Neural cell (in vitro differentiated cells): ENCODE data around the gene ARNT2. TPM values are rescaled to one million over a fixed set of nuclear protein-coding genes. Genes with fewer than 3 reads are reported as not detected.

Experiments
- H2AFZ ChIP-seq: fragments of 200-600, 300-800 bp; sonication (generic), shearing (Covaris generic); 2 replicates; pipeline ENCODE4 v1.6.0; 2014; ENCODE audit warnings: low read depth, mild to moderate bottlenecking, antibody characterized with exemption, low read length, moderate library complexity
- H3F3A ChIP-seq: fragments of 200-600 bp; shearing (Covaris generic); 2 replicates; pipeline ENCODE4 v1.6.1; 2016; ENCODE audit warnings: mild to moderate bottlenecking, moderate library complexity, mixed read lengths, antibody characterized with exemption, low read length; ENCODE audit not compliant: insufficient read depth, poor library complexity, severe bottlenecking
- H3K27ac ChIP-seq: fragments of 200-600, 300-800 bp; sonication (generic), shearing (Covaris generic); 2 replicates; pipeline ENCODE4 v1.5.1; 2014; ENCODE audit warnings: mild to moderate bottlenecking, low read length, moderate library complexity
- H3K27me3 ChIP-seq: fragments of 300-800, 200-600 bp; sonication (generic), shearing (Covaris generic); 2 replicates; pipeline ENCODE4 v1.6.0; 2014; ENCODE audit warnings: mild to moderate bottlenecking, low read depth, low read length, moderate library complexity; ENCODE audit not compliant: insufficient read depth
- H3K36me3 ChIP-seq: fragments of 300-800, 200-600 bp; sonication (generic), shearing (Covaris generic); 2 replicates; pipeline ENCODE4 v1.5.1; 2014; ENCODE audit warnings: mild to moderate bottlenecking, antibody characterized with exemption, low read length, moderate library complexity; ENCODE audit not compliant: insufficient read depth
- H3K4me2 ChIP-seq: fragments of 300-800, 200-600 bp; sonication (generic), shearing (Covaris generic); 2 replicates; pipeline ENCODE4 v1.6.0; 2014; ENCODE audit warnings: mild to moderate bottlenecking, low read length
- H3K4me3 ChIP-seq: fragments of 300-800, 200-600 bp; sonication (generic), shearing (Covaris generic); 2 replicates; pipeline ENCODE4 v1.5.1; 2014; ENCODE audit warnings: mild to moderate bottlenecking, low read length, moderate library complexity
- H3K79me2 ChIP-seq: fragments of 200-600 bp; shearing (Covaris generic); replicated peaks from 2 replicates; pipeline ENCODE4 v1.6.0; 2014; ENCODE audit warnings: mild to moderate bottlenecking, low read length, moderate library complexity; ENCODE audit not compliant: insufficient read depth
- H3K9ac ChIP-seq: fragments of 300-800, 200-600 bp; sonication (generic), shearing (Covaris generic); 2 replicates; pipeline ENCODE4 v1.6.1; 2016; ENCODE audit warnings: mild to moderate bottlenecking, low read length, mixed read lengths
- H3K9me2 ChIP-seq: fragments of 200-600 bp; shearing (Covaris generic); 2 replicates; pipeline ENCODE4 v1.6.1; 2016; ENCODE audit warnings: mild to moderate bottlenecking, low read length, mixed read lengths; ENCODE audit not compliant: insufficient read depth
- H3K9me3 ChIP-seq: fragments of 200-600, 300-800 bp; sonication (generic), shearing (Covaris generic); 2 replicates; pipeline ENCODE4 v1.6.1; 2016; ENCODE audit warnings: mild to moderate bottlenecking, mixed run types, low read length, moderate library complexity, mixed read lengths
- H4K20me1 ChIP-seq: fragments of 200-600 bp; shearing (Covaris generic); 2 replicates; pipeline ENCODE4 v1.6.1; 2016; ENCODE audit warnings: mild to moderate bottlenecking, mixed run types; ENCODE audit not compliant: insufficient read depth
- CTCF ChIP-seq: fragments of 450-650 bp; IDR thresholded peaks from 2 replicates; pipeline ENCODE4 v1.5.1; 2014; ENCODE audit warnings: antibody characterized with exemption, mild to moderate bottlenecking, moderate library complexity; ENCODE audit not compliant: poor library complexity, severe bottlenecking
- EP300 ChIP-seq: fragments of 450-650 bp; conservative IDR thresholded peaks from 2 replicates; pipeline ENCODE4 v1.6.1; 2014; ENCODE audit warnings: antibody characterized with exemption, mild to moderate bottlenecking, moderate library complexity; ENCODE audit not compliant: poor library complexity, severe bottlenecking
- EZH2 ChIP-seq: fragments of 200-600, 300-800 bp; shearing (Covaris generic), sonication (generic); IDR thresholded peaks from 2 replicates; pipeline ENCODE4 v1.6.1; 2014; ENCODE audit warnings: antibody characterized with exemption, low read length, borderline replicate concordance, mild to moderate bottlenecking; ENCODE audit not compliant: insufficient read depth, poor library complexity, severe bottlenecking
- MXI1 ChIP-seq: fragments of 450-650 bp; conservative IDR thresholded peaks from 2 replicates; pipeline ENCODE4 v1.6.1; 2014; ENCODE audit warnings: antibody characterized with exemption, mild to moderate bottlenecking; ENCODE audit not compliant: poor library complexity, severe bottlenecking
- POLR2AphosphoS5 ChIP-seq: IDR thresholded peaks from 2 replicates; pipeline ENCODE4 v1.6.1; 2012
- RAD21 ChIP-seq: fragments of 450-650 bp; conservative IDR thresholded peaks from 2 replicates; pipeline ENCODE4 v1.6.1; 2014; ENCODE audit warnings: antibody characterized with exemption, mild to moderate bottlenecking, moderate library complexity
- REST ChIP-seq: IDR thresholded peaks from 2 replicates; pipeline ENCODE4 v1.6.1; 2012; ENCODE audit warnings: borderline replicate concordance
- TAF1 ChIP-seq: IDR thresholded peaks from 2 replicates; pipeline ENCODE4 v1.6.1; 2012; ENCODE audit warnings: low read depth
- polyA plus RNA-seq: library from polyadenylated mRNA; depleted of rRNA; stranded (reverse); fragments of >200 nt; gene quantifications from 2 replicates; pipeline ENCODE4 v1.2.3, GENCODE V29; 2014

The ARNT2 gene
- polyA plus RNA-seq, 1 donor from 2014 or later, result 41.2 TPM

- no peak overlapping the region for H2AFZ ChIP-seq
- H3K9me2 ChIP-seq, result no peaks in the 10 kb centered on the region
- no peak overlapping the region for H3K4me3 ChIP-seq
- H3K27me3 ChIP-seq, result no peaks in the 10 kb centered on the region
- no peak for TF ChIP-seq EP300
- TF ChIP-seq TAF1, result no peak
- TF ChIP-seq CTCF, result no peak
- no peak for TF ChIP-seq POLR2AphosphoS5
- no peak for TF ChIP-seq REST
- H3K36me3 ChIP-seq, result peaks cover 13% of the 10 kb centered on the region
- no peaks in the 10 kb centered on the region for H3K79me2 ChIP-seq
- no peak overlapping the region for H3K9ac ChIP-seq
- H3F3A ChIP-seq, result no peaks in the 10 kb centered on the region
- no peaks in the 10 kb centered on the region for H4K20me1 ChIP-seq
- H3K27ac ChIP-seq, result no peak overlapping the region
- no peak overlapping the region for H3K4me2 ChIP-seq
- H3K9me3 ChIP-seq, result no peaks in the 10 kb centered on the region
Measured at GRCh38 chr15:80572337-80572736, 168.2 kb downstream of the ARNT2 start.

GRCh38 chr15:80573606-80574005 is 169.4 kb downstream of the ARNT2 start:
- Histone ChIP-seq H3K4me3 (no peak overlapping the region), H3K27ac (no peak overlapping the region), H2AFZ (no peak overlapping the region), H3K9me3 (no peaks in the 10 kb centered on the region), H3K9me2 (no peaks in the 10 kb centered on the region), H3K36me3 (peaks cover 17% of the 10 kb centered on the region), H3K27me3 (no peaks in the 10 kb centered on the region), H3F3A (no peaks in the 10 kb centered on the region), H3K9ac (no peak overlapping the region), H4K20me1 (no peaks in the 10 kb centered on the region), H3K4me2 (no peak overlapping the region), H3K79me2 (no peaks in the 10 kb centered on the region)
- TF ChIP-seq EP300, result no peak

- no peaks in the 10 kb centered on the region for H3F3A ChIP-seq
- no peaks in the 10 kb centered on the region for H3K9me2 ChIP-seq
- H3K27me3 ChIP-seq, result no peaks in the 10 kb centered on the region
- no peak overlapping the region for H3K4me2 ChIP-seq
- no peak overlapping the region for H3K9ac ChIP-seq
- no peak overlapping the region for H3K27ac ChIP-seq
- no peak for TF ChIP-seq TAF1
- TF ChIP-seq MXI1, result no peak
- TF ChIP-seq EP300, result no peak
- TF ChIP-seq POLR2AphosphoS5, result no peak
- TF ChIP-seq EZH2, result no peak
- no peak for TF ChIP-seq REST
- TF ChIP-seq RAD21, result no peak
- no peak for TF ChIP-seq CTCF
- H3K36me3 ChIP-seq, result peaks cover 17% of the 10 kb centered on the region
- no peak overlapping the region for H3K4me3 ChIP-seq
- H2AFZ ChIP-seq, result no peak overlapping the region
- H3K9me3 ChIP-seq, result no peaks in the 10 kb centered on the region
- no peaks in the 10 kb centered on the region for H4K20me1 ChIP-seq
- no peaks in the 10 kb centered on the region for H3K79me2 ChIP-seq
Measured at GRCh38 chr15:80574590-80574989, 170.4 kb downstream of the ARNT2 start.
